T-helper 17 cell (primary cell): ENCODE results near the gene RTF1. TPM values are rescaled to one million over a fixed set of nuclear protein-coding genes. Genes with fewer than 3 reads are reported as not detected.

Source experiments
- total RNA-seq, 4 donors: library from RNA in 2 of 4; stranded (reverse) in 2 of 4; gene quantifications; one replicate each; pipeline ENCODE4 v1.2.3 and lab custom pipeline; 2022 to 2026

RTF1 gene
- total RNA-seq, 2 donors from 2014 or later: 42.0 TPM

Other genes starting within 250 kb of the RTF1 start
- gene EXD1, start 186.3 kb upstream of the RTF1 start, total RNA-seq: not detected
- 10 to 100 TPM; 31.6 to 40.5 TPM for gene CHP1, start 185.8 kb upstream of the RTF1 start, total RNA-seq
- 1 to 10 TPM in 1 of 2 donors, not detected in 1; 1.2 TPM for gene OIP5, start 84.5 kb upstream of the RTF1 start, total RNA-seq
- 10 to 100 TPM in 1 of 2 donors, 1 to 10 TPM in 1; 7.8 to 16.3 TPM for gene NUSAP1, start 84.2 kb upstream of the RTF1 start, total RNA-seq
- gene NDUFAF1, start 14.6 kb upstream of the RTF1 start, total RNA-seq: 1 to 10 TPM; 3.4 to 3.8 TPM
- under 1 TPM; 0.20 to 0.29 TPM for gene ITPKA, start 76.8 kb downstream of the RTF1 start, total RNA-seq
- gene LTK, start 96.7 kb downstream of the RTF1 start, total RNA-seq: 10 to 100 TPM; 58.2 to 74.6 TPM
- gene RPAP1, start 127.2 kb downstream of the RTF1 start, total RNA-seq: 10 to 100 TPM; 26.6 to 28.4 TPM
- gene TYRO3, start 142.1 kb downstream of the RTF1 start, total RNA-seq: under 1 TPM; 0.75 to 0.89 TPM
- gene MGA, start 243.3 kb downstream of the RTF1 start, total RNA-seq: 10 to 100 TPM; 42.6 to 46.6 TPM